Activated CD8-positive, alpha-beta memory T cell treated with anti-CD3 and anti-CD28 coated beads, Interleukin-2, amount 50 U/mL, for 48 hours (primary cell): ENCODE results near the gene PTN.

Experiments
- DNase-seq: peaks from one replicate; pipeline ENCODE4 v3.0.0-alpha.2; 2020

The PTN gene

GRCh38 chr7:137343281-137343841 lies at the start of gene PTN:
Gene PTN, minus strand, starts transcription at chr7:137343733. Its CDS starts 88,760 bp downstream, at chr7:137254973.
- DNase-seq = no peak

GRCh38 chr7:137390076-137390475 lies 46.5 kb upstream of the PTN start:
- no peak for DNase-seq

DNA sequence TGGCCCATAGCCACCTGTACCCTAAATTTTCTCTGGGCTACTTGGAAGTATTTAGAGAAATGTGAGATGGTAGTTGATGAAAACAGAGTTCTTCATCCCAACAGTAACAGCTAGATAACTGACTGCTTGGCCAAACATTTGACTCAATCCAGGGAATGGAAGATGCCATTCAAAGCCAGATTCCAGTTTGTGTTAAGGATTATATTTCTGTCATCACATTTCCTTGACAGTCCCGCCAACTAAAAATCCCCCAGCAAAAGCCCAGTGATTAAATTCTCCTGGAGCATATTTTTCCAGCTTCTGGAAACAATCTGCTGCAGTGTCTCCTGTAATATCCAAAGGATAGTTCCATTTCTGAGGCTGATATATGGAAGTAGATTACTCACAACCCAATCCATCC lies 45.4 kb upstream of the PTN start:
- no peak for DNase-seq

- no peak for DNase-seq
Measured at GRCh38 chr7:137386966-137387365, 43.4 kb upstream of the PTN start.

GRCh38 chr7:137381045-137381444 lies 37.5 kb upstream of the PTN start:
- DNase-seq = no peak

DNA sequence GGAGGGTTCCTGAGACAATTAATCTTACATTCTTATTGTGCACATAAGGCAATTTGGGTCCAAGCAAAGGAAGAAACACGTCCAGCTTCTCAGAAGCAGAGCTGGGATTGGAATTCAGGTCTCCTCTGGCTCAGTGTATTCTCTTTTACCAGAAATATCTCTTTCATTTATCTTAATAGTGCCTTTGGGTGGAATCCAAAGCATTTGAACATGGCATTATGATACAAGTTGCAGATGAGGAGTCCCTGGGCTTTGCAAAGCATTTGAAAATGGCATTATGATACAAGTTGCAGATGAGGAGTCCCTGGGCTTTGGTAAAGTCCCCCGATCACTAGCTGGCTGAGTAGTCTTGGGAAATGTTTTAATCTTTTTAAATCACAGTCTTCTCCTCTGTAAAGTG lies 30.0 kb upstream of the PTN start:
- DNase-seq = no peak

GRCh38 chr7:137371616-137372015 lies 28.1 kb upstream of the PTN start:
- DNase-seq = no peak

DNA sequence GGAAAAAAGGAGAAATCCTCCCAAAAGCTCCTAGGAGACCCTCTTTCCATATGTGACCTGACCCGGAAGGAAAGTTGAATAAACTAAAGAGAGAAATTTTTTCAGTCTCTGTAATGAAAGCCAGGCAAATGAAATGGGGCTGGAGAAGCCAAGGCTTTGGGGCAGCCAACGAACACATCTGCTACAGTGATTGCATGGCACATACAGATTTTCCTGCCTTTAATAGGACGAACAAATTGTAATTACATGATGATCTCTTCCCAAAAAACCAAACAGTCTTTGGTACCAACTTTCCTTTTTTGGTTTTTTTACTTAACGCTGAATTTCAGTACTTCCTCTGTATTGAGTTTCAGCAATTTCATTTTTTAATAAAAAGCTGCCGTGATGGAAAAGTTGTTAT lies 23.5 kb upstream of the PTN start:
- DNase-seq = no peak

DNA sequence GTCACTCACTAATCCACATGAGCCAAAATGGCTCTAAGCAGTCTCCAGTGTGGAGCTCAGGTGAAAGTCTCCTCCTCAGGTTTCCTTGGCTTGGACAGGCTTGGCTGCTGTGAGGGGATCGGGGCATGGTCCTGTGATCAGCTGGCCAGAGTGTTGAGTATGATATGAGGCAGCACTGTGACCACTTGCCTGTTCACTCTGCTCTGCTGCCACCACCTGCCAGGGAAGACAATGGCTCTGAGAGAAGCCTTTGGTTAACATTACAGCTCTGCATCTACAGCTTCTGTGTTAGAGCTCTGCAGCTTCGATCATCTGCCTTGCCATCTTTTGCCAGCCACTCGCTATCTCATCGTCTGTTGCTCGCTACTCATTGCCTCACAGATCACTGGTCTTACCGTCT lies 20.1 kb upstream of the PTN start:
- DNase-seq = no peak

DNA sequence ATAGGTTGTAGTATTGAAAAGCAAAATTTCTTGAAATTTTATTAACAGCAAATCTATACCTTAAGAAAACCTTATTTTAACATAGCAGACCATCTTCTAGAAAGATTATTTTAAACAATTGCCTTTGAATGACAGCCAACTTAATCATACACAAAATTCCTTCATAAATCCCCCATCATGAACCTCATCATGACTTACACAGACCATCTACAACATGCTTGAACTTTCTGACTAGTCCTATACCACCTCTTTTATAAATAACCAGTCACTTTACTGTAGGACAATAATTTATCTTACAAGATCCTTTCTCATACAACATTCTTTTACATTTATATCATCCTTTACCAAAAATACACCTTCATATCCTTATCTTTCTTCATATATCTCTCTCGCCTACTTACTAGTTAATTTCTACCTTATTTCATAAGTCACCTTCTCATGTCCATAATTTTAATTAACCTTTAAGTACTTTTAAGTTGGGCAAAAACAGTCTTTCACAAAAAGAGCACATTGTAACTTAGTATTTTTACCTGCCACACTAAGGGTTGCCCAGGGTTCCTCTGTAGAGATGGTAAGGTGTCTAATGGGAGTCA lies 16.6 kb upstream of the PTN start:
- DNase-seq = no peak

DNA sequence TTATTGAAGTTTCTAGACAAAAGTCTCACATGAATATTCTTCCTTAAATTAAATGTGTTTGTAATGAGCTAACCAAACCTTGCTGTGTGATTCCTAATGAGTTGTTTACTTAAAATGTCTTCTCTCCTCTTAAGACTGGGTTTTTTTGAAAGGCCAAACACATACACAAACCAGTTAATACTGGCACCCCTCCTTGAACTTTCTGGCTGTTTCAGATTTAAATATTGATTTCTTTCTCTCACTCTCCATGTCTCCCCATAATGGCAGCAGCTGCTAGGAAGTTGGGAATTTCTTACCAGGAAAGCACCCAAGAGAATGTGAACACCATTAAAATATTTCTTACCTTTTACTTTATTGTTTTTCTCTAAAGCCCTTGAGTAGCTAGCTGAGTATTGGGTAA lies 11.4 kb upstream of the PTN start:
- no peak for DNase-seq

DNA sequence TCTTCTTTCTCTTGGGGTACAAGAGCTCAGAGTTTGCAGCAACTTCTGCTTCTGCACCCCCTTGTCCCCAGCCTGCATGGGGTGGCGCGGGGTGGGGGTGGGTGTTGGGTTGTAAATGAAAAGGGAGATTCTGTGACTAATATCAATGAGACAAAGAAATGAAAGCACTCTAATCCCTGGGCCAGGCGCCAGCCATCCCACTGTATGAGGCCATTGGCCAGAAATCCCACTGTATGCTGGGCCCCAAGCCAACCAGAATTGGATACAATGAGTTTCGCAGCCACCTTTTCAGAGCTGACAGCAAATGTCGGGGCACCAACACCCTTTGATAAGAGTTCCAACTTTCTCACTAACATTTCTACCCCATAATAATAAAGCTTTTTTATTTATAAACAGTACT lies 10.9 kb upstream of the PTN start:
- DNase-seq = no peak

DNA sequence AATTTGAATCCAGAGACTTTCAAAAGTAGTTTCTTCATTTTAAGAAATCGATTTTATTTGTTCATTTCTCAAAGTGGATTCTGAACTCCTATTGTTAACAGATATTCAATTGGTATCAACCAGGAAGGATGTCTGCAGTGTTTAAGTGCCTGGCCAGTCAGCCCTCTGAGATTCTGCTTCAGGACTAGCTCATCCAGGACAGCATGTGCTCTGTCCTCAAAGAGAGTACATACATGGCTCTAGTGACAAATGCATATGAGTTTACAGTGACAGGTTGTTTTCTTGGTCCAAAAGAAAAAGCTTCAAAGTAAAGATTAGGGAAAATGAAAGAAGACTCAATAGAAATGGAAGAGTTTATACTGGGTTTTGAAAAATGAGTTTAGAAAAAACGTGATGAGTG lies 8.4 kb upstream of the PTN start:
- DNase-seq = no peak

GRCh38 chr7:137345799-137346449 lies 2.4 kb upstream of the PTN start:
- DNase-seq = no peak

DNA sequence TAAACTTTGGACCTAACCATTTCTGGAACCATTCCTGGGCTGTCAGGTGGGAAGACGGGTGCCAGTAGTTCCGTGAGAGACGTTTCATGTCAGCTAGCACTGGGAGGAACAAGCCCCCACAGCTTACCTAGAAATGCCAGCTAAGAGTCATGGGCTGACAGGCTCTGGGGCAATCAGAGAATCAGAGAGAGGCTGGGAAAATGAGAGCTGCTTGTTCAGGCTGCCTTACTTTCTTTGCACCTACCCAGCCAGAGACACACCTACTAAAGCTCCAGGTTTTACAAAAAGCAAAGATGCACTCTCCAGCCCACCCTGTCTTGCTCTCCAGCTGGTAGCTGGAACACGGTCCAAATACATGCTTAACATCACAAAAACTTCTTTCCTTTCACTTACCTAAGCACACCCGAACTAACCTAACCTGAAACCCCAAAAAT lies 688 bp downstream of the PTN start:
- DNase-seq = no peak

DNA sequence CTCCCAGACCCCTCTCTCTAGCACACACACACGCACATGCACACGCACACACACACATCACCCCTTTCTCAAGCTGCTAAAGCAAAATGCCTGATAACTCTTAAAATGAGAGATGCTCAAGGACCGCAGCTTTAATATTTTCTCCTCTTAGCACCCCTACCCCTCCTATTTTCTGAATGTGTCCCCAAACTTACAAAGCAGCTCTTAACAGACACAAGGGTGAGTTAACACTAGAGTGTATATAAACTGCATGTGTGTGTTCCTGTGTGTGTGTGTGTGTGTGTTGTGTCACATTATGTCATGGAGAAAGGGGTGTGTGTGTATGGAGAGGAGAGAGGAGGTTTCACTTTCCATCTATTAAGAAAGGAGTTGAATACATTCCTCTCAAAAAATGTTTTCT lies 1.3 kb downstream of the PTN start:
- no peak for DNase-seq

DNA sequence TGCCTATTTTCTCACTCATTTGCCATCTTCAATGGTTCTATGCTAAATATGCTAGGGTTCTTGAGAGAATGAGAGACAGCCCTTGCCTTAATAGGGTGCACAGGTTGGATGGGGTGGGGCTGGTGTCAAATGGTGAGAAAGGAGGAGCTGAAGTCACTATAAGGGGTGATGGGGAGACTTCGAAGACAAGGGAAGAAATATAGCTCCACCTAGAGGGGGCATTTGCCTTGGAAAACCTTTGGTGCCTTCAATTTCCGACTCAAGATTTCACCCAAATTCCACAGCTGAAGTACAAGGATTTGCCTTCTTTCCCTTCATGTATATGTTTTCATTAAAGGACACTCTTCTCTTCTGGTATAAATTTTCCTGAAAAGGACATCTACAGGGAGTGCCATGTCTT lies 5.6 kb downstream of the PTN start:
- no peak for DNase-seq

DNA sequence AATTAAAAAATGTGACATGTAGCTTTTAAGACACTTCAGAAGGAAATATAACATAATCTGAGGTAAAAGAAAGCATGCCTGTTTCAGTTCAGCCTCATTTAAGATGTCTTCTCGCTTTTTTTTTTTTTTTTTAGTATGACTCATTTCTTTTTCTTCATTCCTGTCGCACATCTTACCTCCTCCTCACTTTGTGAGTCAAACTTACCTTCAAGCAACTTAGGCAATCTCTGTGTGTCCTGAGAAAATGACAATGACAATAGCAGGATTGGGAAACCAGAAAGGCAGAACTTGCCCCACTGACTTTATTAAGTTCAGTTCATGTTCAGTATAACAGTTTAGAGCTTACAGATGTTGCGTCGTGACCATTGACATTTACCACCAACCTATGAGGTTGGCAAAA lies 7.7 kb downstream of the PTN start:
- no peak for DNase-seq

DNA sequence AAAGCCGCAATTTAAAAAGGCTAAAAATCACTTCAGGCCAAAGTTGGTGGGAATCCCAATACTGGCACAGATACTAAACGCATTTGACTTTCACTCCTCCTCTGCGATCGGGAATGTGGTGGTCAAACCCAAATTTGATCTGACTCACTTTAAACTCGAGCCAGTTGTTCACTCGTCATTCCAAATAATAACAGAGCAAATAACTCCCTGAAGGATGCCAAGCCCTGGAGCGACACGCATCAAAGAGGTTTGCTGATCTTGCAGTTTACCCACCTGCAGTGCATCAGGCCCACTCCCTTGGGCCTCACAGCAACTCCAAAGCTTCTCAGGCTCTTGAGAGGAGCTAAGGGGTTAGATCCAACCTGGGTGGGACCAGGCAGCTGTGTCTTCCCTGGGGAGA lies 12.2 kb downstream of the PTN start:
- DNase-seq = no peak

- no peak for DNase-seq
Measured at GRCh38 chr7:137329411-137329810, 14.1 kb downstream of the PTN start.

- no peak for DNase-seq
Measured at GRCh38 chr7:137328373-137329120, 15.0 kb downstream of the PTN start.

GRCh38 chr7:137325927-137326326 lies 17.6 kb downstream of the PTN start:
- no peak for DNase-seq

DNA sequence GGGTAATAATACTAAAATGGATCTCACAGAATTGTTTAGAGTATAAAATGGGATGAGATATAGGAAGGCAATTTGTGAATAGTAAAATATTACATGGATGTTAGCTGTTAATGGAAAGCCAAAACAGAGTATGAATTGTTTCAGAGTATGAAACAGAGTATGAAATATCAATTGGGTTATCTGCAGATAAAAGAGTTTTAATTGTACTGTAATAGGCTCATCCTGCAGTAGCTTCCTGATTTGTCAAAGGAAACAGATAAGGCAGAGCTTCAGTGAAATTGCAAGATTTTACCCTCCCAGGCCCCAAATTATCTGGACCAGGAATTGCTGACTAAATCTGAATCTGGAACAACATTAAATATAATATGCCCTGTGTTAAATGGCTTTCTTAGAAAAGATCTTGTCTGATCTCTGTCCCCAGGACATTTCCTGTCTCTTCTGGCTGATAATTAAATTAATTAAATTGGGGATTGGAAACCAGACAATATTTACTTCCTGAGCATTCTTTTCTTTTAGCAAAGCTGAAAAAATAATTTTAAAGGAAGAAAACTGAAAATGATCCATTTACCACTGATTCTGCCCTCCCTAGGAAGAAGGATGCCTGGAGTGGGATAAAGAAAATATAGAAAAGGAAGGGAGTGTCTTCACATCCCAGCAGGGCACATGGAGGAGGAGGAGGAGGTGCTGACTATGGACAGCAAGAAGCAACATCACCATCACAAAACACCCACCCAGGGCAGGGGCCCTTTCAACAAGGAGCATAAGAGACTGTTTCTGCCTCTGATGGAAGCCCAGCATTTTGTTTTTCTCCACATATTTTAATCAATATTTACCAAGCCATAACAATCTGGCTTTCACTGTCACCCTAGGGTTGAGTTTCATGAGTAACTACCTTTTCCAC lies 18.5 kb downstream of the PTN start:
- no peak for DNase-seq
